Upper lobe of left lung (tissue), 6 donors: Measurements from ENCODE around the gene MYZAP. TPM values are rescaled to one million over a fixed set of nuclear protein-coding genes. Genes with fewer than 3 reads are reported as not detected.

Experiments used
- ATAC-seq, 2 donors: fragments of 200-7000 bp; cut with Tn5 transposase; one replicate each; pipeline ENCODE4 v1.9.1; 2022; ENCODE audit warnings: mild to moderate bottlenecking in 2 of 2, moderate library complexity in 2 of 2; ENCODE audit not compliant: low FRiP score in 2 of 2
- DNase-seq, 2 donors: peaks; one replicate each; pipeline ENCODE4 v3.0.0-alpha.2; 2019 to 2020
- H3K27ac ChIP-seq, 4 donors: fragments of 200-600 bp; sonication (generic); one replicate each; pipeline ENCODE4 v1.5.1; 2016 to 2019
- H3K27me3 ChIP-seq, 4 donors: fragments of 200-600 bp; sonication (generic); one replicate each; pipeline ENCODE4 v1.5.1; 2017 to 2019
- H3K36me3 ChIP-seq, 4 donors: fragments of 200-600 bp; sonication (generic); one replicate each; pipeline ENCODE4 v1.5.1; 2016 to 2019
- H3K4me1 ChIP-seq, 4 donors: fragments of 200-600 bp; sonication (generic); one replicate each; pipeline ENCODE4 v1.5.1; 2018 to 2019
- H3K4me3 ChIP-seq, 4 donors: fragments of 200-600 bp; sonication (generic); one replicate each; pipeline ENCODE4 v1.5.1; 2017 to 2019; ENCODE audit warnings: mild to moderate bottlenecking in 2 of 4, moderate library complexity in 1 of 4
- H3K9me3 ChIP-seq, 4 donors: fragments of 200-600 bp; sonication (generic); one replicate each; pipeline ENCODE4 v1.5.1; 2018 to 2019
- EP300 ChIP-seq, 4 donors: sonication (generic); formaldehyde crosslinking; IDR thresholded peaks; one replicate each; pipeline ENCODE4 v1.5.1; 2017; ENCODE audit warnings: antibody characterized with exemption in 4 of 4, control low read depth in 2 of 4
- POLR2A ChIP-seq, 4 donors: fragments of 450-650 bp; IDR thresholded peaks; one replicate each; pipeline ENCODE4 v1.5.1; 2016 to 2017; ENCODE audit warnings: antibody characterized with exemption in 4 of 4, mild to moderate bottlenecking in 2 of 4
- POLR2AphosphoS5 ChIP-seq, 2 donors: sonication (generic); formaldehyde crosslinking; IDR thresholded peaks; one replicate each; pipeline ENCODE4 v1.5.1; 2017; ENCODE audit warnings: antibody characterized with exemption in 2 of 2
- WGBS, 2 donors: methylation state at CpG; one replicate each; pipeline ENCODE4 v1.1.5; 2017 to 2018; 5-methylcytosine and 5-hydroxymethylcytosine counted together
- total RNA-seq, 6 donors: library from RNA; depleted of rRNA in 4 of 6; stranded (reverse); fragments of >200 nt in 4 of 6; gene quantifications; one replicate each; pipeline versions ENCODE4 v1.1.0 to v1.2.1, GENCODE V29; 2016 to 2021
- TF ChIP-seq, protein P1 (sequence below), 6 experiments: fragments of 450-650 bp in 4 of 6; fragments of 200-600 bp in 2 of 6; sonication (generic) in 2 of 6; IDR thresholded peaks; one replicate each; pipeline ENCODE4 v1.5.1; 2016 to 2019; ENCODE audit warnings: antibody characterized with exemption in 6 of 6
- donor health status: DM: no; HTN: no; CAD: no; lungs with moderate emphysema.
- donor health status: DM: no; HTN: yes; CAD: no; lungs with severe emphysema.

The MYZAP gene, protein sequence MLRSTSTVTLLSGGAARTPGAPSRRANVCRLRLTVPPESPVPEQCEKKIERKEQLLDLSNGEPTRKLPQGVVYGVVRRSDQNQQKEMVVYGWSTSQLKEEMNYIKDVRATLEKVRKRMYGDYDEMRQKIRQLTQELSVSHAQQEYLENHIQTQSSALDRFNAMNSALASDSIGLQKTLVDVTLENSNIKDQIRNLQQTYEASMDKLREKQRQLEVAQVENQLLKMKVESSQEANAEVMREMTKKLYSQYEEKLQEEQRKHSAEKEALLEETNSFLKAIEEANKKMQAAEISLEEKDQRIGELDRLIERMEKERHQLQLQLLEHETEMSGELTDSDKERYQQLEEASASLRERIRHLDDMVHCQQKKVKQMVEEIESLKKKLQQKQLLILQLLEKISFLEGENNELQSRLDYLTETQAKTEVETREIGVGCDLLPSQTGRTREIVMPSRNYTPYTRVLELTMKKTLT
- 10 to 100 TPM; 22.0 to 54.3 (median 30.4) TPM for total RNA-seq

DNA sequence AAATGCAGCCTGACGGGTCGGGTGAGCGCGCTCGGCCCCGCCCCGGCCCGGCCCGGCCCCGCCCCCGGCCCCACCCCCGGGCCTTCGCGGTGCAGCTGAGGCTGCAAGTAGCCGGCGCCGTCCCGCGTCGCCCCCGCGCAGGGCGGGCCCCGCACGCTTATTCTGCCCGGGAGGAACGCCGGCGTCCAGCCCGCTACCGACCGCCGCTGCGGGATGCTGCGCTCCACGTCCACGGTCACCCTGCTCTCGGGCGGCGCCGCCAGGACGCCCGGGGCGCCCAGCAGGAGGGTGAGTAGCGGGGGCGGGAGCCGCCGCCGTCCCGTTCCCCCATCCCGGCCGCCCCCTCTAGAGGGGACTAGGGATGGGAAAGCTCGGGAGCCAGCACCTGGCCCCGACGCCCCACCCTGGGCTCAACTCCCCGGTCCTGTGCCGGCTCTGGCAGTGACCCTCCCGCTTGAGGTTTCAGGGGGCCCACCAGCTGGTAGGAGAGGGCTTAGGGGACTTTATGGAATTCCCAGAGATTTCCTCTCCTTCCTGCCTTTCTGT lies at the start of gene MYZAP:
Gene MYZAP (plus strand): TSS at position 83 of the 546 bp plus-strand sequence. CDS start 131 bp downstream, at position 214.
- WGBS, 2 donors: 10 to 17% methylated on average over 3 to 8 of the region's 58 CpGs
- peak; percentile 67 to 94 for DNase-seq
- no peaks in the 10 kb centered on the region for H3K36me3 ChIP-seq
- peak within 1 kb of the TSS; percentile 75 to 91 (median 84) for H3K27ac ChIP-seq
- H3K27me3 ChIP-seq: peaks cover 0 to 9% (median under 1%) of the 10 kb centered on the region in 4 donors
- ATAC-seq: peak; percentile 80 to 90
- peak within 1 kb of the TSS; percentile 56 to 73 (median 62) for H3K4me3 ChIP-seq
- no peaks in the 10 kb centered on the region for H3K9me3 ChIP-seq
- TF ChIP-seq POLR2A (IDR thresholded peaks at IDR 0.05): peak in 1 of 4 donors; percentile 45
- no peak for TF ChIP-seq EP300 (IDR thresholded peaks at IDR 0.05)
- peaks cover 28 to 66% (median 47%) of the 10 kb centered on the region in 4 donors for H3K4me1 ChIP-seq

DNA sequence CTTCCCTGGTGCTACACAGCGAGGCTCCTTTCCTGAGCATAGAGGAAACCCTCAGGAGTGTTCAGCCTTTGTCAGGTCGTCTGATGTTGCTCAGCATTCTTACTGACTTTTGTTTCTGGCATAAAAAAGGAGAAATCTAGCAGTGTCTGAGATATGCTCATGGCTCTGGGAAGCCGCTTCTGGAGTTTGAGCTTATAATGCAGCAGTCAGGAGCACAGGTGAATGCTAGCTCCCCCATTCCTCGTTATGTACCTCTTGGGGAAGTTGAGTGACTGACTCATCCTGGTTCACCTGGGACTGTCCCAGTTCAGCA lies 49.2 kb upstream of the MYZAP start:
- no peak for ATAC-seq
- DNase-seq: no peak
- Histone ChIP-seq H3K9me3 (no peaks in the 10 kb centered on the region), H3K4me1 (peaks cover 0 to 5% (median 2%) of the 10 kb centered on the region in 4 donors), H3K27me3 (no peaks in the 10 kb centered on the region), H3K27ac (no peak overlapping the region), H3K4me3 (no peak overlapping the region), H3K36me3 (peaks cover 0 to 23% (median 13%) of the 10 kb centered on the region in 4 donors)
- TF ChIP-seq, protein P1, sequence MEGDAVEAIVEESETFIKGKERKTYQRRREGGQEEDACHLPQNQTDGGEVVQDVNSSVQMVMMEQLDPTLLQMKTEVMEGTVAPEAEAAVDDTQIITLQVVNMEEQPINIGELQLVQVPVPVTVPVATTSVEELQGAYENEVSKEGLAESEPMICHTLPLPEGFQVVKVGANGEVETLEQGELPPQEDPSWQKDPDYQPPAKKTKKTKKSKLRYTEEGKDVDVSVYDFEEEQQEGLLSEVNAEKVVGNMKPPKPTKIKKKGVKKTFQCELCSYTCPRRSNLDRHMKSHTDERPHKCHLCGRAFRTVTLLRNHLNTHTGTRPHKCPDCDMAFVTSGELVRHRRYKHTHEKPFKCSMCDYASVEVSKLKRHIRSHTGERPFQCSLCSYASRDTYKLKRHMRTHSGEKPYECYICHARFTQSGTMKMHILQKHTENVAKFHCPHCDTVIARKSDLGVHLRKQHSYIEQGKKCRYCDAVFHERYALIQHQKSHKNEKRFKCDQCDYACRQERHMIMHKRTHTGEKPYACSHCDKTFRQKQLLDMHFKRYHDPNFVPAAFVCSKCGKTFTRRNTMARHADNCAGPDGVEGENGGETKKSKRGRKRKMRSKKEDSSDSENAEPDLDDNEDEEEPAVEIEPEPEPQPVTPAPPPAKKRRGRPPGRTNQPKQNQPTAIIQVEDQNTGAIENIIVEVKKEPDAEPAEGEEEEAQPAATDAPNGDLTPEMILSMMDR (IDR thresholded peaks at IDR 0.05): peak in 1 of 6 experiments; percentile 3
- TF ChIP-seq POLR2AphosphoS5 (IDR thresholded peaks at IDR 0.05) (no peak), EP300 (IDR thresholded peaks at IDR 0.05) (no peak), POLR2A (IDR thresholded peaks at IDR 0.05) (no peak)
- WGBS, 2 donors: 46 to 51% methylated on average over 3 to 4 of the region's 4 CpGs

DNA sequence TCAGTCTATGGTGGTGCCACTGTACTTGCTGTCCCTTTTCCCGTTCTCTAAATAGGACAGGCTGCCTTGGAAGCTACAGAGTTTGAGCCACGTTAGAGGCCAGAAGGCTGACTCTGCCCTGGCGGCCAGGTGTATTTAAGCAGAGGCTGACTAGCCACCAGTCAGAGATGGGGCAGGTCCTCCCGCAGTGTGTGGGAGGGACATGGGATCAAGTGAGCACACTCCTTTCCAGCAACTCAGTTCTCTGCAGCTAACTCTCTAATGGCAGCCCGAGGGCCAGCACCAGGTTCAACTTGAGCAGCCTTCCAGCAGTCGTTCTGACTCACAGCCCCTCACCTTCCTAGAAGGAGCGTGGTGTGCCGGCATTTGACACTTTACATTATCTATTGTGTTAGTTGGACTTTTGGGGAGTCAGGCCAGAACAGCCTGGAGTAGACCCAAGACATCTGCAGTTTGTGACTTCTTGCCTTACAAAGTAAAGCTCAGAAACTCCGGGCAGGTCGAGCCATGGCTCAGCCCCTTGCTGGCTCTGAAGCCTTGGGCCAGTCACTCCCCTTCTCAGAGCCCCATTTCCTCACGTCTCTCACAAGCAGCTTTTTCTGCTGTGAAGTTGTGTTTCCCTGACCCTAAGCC lies 46.7 kb upstream of the MYZAP start:
- 87 to 96% methylated on average over 8 to 11 of the region's 11 CpGs for WGBS, 2 donors
- Histone ChIP-seq H3K27me3 (no peaks in the 10 kb centered on the region), H3K9me3 (no peaks in the 10 kb centered on the region), H3K36me3 (peaks cover 0 to 25% (median 16%) of the 10 kb centered on the region in 4 donors), H3K4me3 (no peak overlapping the region), H3K4me1 (peaks cover 0 to 11% (median 5%) of the 10 kb centered on the region in 4 donors), H3K27ac (no peak overlapping the region)
- ATAC-seq: no peak
- no peak for DNase-seq
- no peak for TF ChIP-seq POLR2A (IDR thresholded peaks at IDR 0.05)
- no peak for TF ChIP-seq EP300 (IDR thresholded peaks at IDR 0.05)
- TF ChIP-seq POLR2AphosphoS5 (IDR thresholded peaks at IDR 0.05): no peak
- TF ChIP-seq, protein P1 (IDR thresholded peaks at IDR 0.05): no peak

DNA sequence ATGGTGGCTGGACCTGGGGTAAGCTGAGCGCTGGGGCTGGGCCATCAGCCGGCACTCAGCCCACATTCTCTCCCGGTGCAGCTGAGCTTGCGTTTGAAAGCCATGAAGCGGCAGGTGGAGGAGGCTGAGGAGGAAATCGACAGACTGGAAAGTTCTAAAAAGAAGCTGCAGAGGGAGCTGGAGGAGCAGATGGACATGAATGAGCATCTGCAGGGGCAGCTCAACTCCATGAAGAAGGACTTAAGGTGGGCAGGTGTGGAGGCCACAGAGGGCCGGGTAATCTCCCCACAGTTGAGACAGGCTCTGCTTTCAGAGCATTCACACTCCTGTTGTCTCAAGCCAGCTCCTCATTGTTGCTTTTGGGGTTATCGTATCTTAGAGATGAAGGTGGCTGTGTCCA lies 45.7 kb upstream of the MYZAP start:
- DNase-seq: no peak
- Histone ChIP-seq H3K4me3 (no peak overlapping the region), H3K9me3 (no peaks in the 10 kb centered on the region), H3K27ac (no peak overlapping the region), H3K36me3 (peaks cover 0 to 25% (median 13%) of the 10 kb centered on the region in 4 donors), H3K27me3 (no peaks in the 10 kb centered on the region), H3K4me1 (peaks cover 6 to 19% (median 14%) of the 10 kb centered on the region in 4 donors)
- TF ChIP-seq EP300 (IDR thresholded peaks at IDR 0.05) (no peak), POLR2A (IDR thresholded peaks at IDR 0.05) (no peak), POLR2AphosphoS5 (IDR thresholded peaks at IDR 0.05) (no peak)
- TF ChIP-seq, protein P1 (IDR thresholded peaks at IDR 0.05): no peak
- ATAC-seq: no peak
- 89 to 93% methylated on average over 8 of the region's 8 CpGs for WGBS, 2 donors

DNA sequence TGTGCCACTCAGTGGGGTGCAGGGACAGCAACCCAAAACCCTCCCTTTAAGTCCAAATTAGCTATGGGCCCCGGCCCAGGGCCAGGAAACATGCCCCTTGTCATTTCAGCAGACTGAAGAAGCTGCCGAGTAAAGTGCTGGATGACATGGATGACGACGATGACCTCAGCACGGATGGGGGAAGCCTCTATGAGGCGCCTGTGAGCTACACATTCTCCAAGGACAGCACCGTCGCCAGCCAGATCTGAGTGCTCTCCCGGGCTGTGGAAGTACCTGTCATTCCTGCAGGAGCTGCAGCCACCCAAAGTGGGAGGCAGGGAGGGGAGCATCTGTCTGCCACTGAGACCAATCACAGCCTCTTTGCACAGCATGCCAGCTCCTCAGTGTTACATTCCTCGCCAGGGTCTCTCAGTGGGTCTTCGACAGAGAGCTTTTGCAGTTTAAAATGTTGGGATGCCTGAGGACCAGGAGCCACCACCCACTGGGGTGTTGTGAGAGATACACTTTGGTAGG lies 44.4 kb upstream of the MYZAP start:
- Histone ChIP-seq H3K27ac (no peak overlapping the region), H3K9me3 (no peaks in the 10 kb centered on the region), H3K36me3 (peaks cover 0 to 25% (median 13%) of the 10 kb centered on the region in 4 donors), H3K4me1 (peaks cover 19 to 29% (median 25%) of the 10 kb centered on the region in 4 donors), H3K27me3 (no peaks in the 10 kb centered on the region), H3K4me3 (no peak overlapping the region)
- TF ChIP-seq POLR2A (IDR thresholded peaks at IDR 0.05): no peak
- TF ChIP-seq POLR2AphosphoS5 (IDR thresholded peaks at IDR 0.05): no peak
- TF ChIP-seq, protein P1 (IDR thresholded peaks at IDR 0.05): no peak
- TF ChIP-seq EP300 (IDR thresholded peaks at IDR 0.05): no peak
- WGBS, 2 donors: 86 to 100% methylated on average over 2 to 11 of the region's 11 CpGs
- ATAC-seq: no peak
- no peak for DNase-seq
